ENCODE measurements around the gene PIGBOS1.
"Not testable (repeated sequence)": the region's sequence is repeated elsewhere in the genome, so short reads cannot be mapped to it uniquely, and the experiment has no call there.

The PIGBOS1 gene

DNA sequence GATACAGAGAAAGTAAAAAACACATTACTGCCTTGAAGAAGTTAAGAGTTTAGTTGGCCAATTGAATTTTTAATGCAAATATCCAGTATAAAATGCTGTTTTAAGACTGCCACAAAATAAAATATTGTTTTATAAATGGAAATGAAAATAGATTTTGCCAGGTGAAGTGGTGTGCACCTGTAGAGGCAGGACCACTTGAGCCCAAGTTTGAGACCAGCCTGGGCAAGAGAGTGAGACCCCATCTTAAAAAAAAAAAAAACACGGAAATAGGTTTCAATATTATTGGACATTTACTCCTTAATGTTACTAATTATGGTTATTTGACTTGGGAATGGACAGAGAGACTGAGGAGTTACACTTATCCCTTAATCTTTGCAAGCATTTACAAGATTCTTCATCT lies 2.0 kb upstream of the PIGBOS1 start:
- Histone ChIP-seq H3K9ac (no peak overlapping the region), H3K27ac (no peak overlapping the region; a peak in 1 of 22 replicates), H3K4me2 (peak overlapping the region; percentile 24 to 94 (median 87); a peak in 18 of 22 replicates), H4K20me1 (no peaks in the 10 kb centered on the region; a peak in 1 of 22 replicates), H3K4me1 (peaks cover 30 to 62% (median 49%) of the 10 kb centered on the region in 10 experiments), H3K4me3 (peak overlapping the region in 1 of 10 experiments; percentile 3; a peak in 3 of 20 replicates), H3K9me3 (replicated peaks in 1 of 11) (no peaks in the 10 kb centered on the region), H3K36me3 (peaks cover 1 to 23% (median 10%) of the 10 kb centered on the region in 11 experiments; a peak in 18 of 22 replicates), H3K27me3 (no peaks in the 10 kb centered on the region)
- no peak for TF ChIP-seq Cebpa-rat (IDR thresholded peaks at IDR 0.05)

DNA sequence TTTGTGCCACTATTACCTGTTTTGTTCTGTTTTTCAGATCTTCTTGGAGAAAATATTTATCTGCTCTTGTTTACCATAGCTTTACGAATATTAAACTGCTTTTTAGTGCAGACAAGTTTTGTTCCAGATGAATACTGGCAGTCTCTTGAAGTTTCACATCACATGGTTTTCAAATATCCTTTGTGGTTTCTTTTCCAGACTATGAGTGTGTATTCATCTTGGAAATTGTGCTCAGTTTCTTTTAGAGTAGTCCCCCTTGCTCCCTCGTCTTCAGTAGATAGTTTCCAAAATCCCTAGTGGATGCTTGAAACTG lies 1.3 kb upstream of the PIGBOS1 start:
- no peaks in the 10 kb centered on the region; a peak in 2 of 22 replicates for H4K20me1 ChIP-seq
- peak overlapping the region in 10 of 11 experiments; percentile 45 to 98 (median 96); a peak in 16 of 22 replicates for H3K27ac ChIP-seq
- TF ChIP-seq Cebpa-rat (IDR thresholded peaks at IDR 0.05): no peak
- H3K27me3 ChIP-seq: no peaks in the 10 kb centered on the region
- peak overlapping the region; percentile 68 to 85 (median 78); a peak in 18 of 20 replicates for H3K4me3 ChIP-seq
- H3K9me3 ChIP-seq (replicated peaks in 1 of 11): no peaks in the 10 kb centered on the region
- peaks cover 24 to 61% (median 45%) of the 10 kb centered on the region in 10 experiments for H3K4me1 ChIP-seq
- H3K36me3 ChIP-seq: peaks cover 6 to 25% (median 15%) of the 10 kb centered on the region in 11 experiments; a peak in 18 of 22 replicates
- H3K9ac ChIP-seq: peak overlapping the region; percentile 10 to 99 (median 58); a peak in 16 of 22 replicates
- H3K4me2 ChIP-seq: peak overlapping the region; percentile 72 to 94 (median 87)

DNA sequence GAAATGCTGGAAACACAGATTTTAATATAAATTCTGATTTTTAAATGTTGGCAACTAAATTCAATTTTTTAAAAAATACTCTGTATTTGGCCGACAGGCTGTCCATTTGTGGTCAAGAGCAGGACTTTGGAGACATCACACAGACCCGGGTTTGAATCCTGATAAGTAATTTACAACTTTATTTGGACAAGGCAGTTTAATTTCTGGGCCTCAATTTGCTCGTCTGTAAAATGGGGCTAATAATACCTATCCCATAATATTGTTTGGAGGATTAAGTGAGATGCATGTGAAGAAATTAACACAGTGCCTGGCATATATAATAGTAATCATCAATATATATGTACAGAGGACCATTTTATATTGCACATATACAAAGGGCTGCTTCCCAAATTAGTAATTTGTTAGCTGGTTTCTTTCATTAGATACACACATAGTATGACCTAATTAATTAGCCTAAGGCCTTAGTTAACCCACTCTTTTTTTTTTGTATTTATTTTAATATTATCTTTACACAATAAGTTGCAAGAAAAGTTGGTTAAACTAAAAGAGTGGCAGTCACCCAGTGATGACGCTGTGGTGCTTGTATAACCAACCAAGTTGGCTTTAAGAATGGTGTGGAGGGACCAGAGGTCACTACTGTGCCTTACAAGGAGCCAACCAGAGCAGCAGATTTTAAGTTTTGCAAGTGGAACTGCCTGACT lies 764 bp upstream of the PIGBOS1 start:
- TF ChIP-seq Cebpa-rat (IDR thresholded peaks at IDR 0.05): no peak
- no peaks in the 10 kb centered on the region for H3K27me3 ChIP-seq
- H3K9ac ChIP-seq: peak overlapping the region; percentile 88 to 99 (median 95)
- H3K4me2 ChIP-seq: peak overlapping the region; percentile 72 to 94 (median 87)
- no peaks in the 10 kb centered on the region for H3K9me3 ChIP-seq (replicated peaks in 1 of 11)
- H3K4me3 ChIP-seq: peak overlapping the region; percentile 68 to 85 (median 78)
- peaks cover 7 to 25% (median 14%) of the 10 kb centered on the region in 11 experiments; a peak in 18 of 22 replicates for H3K36me3 ChIP-seq
- peak overlapping the region; percentile 94 to 99 (median 97) for H3K27ac ChIP-seq
- H3K4me1 ChIP-seq: peaks cover 24 to 66% (median 42%) of the 10 kb centered on the region in 10 experiments
- no peaks in the 10 kb centered on the region; a peak in 4 of 22 replicates for H4K20me1 ChIP-seq

DNA sequence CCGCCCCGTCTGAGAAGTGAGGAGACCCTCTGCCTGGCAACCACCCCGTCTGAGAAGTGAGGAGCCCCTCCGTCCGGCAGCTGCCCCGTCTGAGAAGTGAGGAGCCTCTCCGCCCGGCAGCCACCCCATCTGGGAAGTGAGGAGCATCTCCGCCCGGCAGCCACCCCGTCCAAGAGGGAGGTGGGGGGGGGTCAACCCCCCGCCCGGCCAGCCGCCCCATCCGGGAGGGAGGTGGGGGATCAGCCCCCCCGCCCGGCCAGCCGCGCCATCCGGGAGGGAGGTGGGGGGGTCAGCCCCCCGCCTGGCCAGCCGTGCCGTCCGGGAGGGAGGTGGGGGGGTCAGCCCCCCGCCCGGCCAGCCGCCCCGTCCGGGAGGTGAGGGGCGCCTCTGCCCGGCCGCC lies 16.1 kb downstream of the PIGBOS1 start:
- not testable (repeated sequence) for H3K4me2 ChIP-seq, H3K27ac ChIP-seq, H3K4me3 ChIP-seq, H4K20me1 ChIP-seq, H3K4me1 ChIP-seq, H3K9ac ChIP-seq, H3K27me3 ChIP-seq
- peaks cover 27 to 37% (median 33%) of the 10 kb centered on the region in 11 experiments for H3K36me3 ChIP-seq
- peaks cover 22 to 59% (median 45%) of the 10 kb centered on the region in 11 experiments; a peak in 21 of 22 replicates for H3K9me3 ChIP-seq (replicated peaks in 1 of 11)

DNA sequence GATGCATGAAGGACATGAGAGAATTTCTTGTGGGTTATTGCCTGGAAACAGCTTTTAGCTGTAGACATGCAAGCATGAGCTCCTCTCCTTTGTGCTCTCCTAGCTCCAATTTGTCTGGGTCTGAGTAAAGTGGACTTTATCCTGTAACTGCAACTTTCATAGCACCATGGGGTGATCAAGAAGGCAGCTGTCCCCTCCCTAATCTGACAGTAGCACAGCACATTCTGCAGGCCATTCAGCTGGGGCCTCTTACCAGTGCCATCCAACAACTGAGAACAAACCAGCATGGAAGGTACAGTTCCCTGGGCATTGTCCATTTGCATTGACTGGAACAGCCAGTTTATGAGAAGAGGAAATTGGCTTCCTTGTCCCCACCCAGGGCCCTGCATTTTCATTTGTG lies 21.6 kb downstream of the PIGBOS1 start:
- Histone ChIP-seq H3K4me3 (no peak overlapping the region), H3K4me1 (peaks cover 0 to 6% (median 0%) of the 10 kb centered on the region in 10 experiments; a peak in 2 of 20 replicates), H3K9ac (no peak overlapping the region), H4K20me1 (no peaks in the 10 kb centered on the region), H3K27me3 (no peaks in the 10 kb centered on the region), H3K4me2 (no peak overlapping the region), H3K9me3 (replicated peaks in 1 of 11) (peaks cover 0 to 29% (median 16%) of the 10 kb centered on the region in 11 experiments; a peak in 16 of 22 replicates), H3K36me3 (no peaks in the 10 kb centered on the region), H3K27ac (no peak overlapping the region)
- no peak for TF ChIP-seq Cebpa-rat (IDR thresholded peaks at IDR 0.05)

DNA sequence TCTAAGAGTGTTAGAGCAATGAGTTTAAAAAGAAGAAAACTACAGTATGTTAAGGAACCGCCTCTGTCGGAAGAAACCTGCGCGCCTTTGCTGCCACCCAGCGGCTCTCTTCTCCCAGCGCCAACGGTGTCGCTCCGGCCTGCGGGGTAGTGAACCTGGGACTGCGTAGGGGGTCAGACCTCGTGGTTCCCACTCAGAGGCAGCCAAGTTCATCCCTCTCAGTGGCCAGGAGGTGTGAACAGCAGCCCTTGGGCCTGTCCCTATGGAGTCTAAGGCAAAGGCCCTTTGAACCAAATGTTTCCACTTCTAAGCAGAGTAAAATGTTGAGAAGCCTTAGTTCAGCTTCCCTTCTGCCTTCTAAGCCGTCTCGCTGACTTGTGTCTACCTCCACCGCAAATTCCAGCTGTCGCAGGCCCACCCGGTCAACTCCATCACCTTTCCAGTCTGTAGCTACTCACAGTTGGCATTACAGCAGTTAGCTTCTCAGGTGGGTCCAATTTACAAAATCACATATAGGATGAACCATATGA lies 28.3 kb downstream of the PIGBOS1 start:
- peaks cover 11 to 38% (median 31%) of the 10 kb centered on the region in 10 experiments for H3K4me1 ChIP-seq
- TF ChIP-seq Cebpa-rat (IDR thresholded peaks at IDR 0.05): no peak
- peak overlapping the region; percentile 86 to 98 (median 92) for H3K27ac ChIP-seq

DNA sequence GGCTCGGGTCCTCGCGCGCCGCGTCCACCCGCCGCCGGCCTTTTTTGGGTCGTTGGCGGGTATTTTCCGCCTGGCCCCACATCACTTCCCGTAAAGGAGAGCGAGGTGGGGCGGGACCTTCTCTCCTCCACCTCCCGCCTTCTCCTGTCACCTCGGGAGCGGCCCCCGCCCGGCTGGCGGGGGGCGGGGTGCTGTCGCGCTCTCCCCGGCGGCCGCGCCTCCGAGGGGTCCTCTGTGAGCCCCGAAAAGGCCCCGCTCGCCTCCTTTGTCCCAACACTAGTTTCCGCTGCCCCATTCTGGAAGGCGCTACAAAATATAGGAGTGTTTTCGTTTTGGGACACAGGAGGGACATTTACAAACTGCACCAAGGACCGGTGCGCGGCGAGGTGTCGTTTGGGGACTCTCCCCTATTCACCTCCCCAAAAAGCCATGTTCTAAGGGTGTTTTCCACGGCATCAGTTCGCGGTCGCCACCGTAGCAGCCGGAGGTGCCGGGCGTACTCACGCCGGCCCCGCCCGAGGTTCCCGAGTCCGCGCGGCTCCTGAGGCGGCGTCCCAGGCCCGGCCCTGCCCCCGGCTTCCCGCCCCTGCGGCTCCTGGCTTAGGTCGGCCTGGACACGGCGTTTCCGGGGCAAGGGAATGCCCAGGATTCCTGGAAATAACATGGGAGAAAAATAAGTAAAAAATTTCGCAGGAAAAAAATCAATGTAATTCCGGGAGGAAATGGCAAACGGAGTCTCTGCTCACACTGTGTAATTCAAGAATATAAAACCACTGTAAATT lies 29.0 kb downstream of the PIGBOS1 start, which contains the start of gene RAB27A:
Gene RAB27A, minus strand, starts transcription at position 68 of the 782 bp plus-strand sequence. CDS start 54,879 bp downstream, outside the sequence.
- Histone ChIP-seq H3K4me3 (peak within 1 kb of the TSS; percentile 75 to 95 (median 89)), H3K27ac (peak within 1 kb of the TSS; percentile 86 to 98 (median 92)), H3K9ac (peak within 1 kb of the TSS; percentile 88 to 97 (median 95)), H3K4me1 (peaks cover 11 to 44% (median 37%) of the 10 kb centered on the region in 10 experiments), H4K20me1 (no peaks in the 10 kb centered on the region; a peak in 1 of 22 replicates), H3K36me3 (peaks cover 0 to 34% (median 9%) of the 10 kb centered on the region in 11 experiments; a peak in 10 of 22 replicates), H3K4me2 (peak within 1 kb of the TSS; percentile 83 to 97 (median 94)), H3K9me3 (replicated peaks in 1 of 11) (no peaks in the 10 kb centered on the region), H3K27me3 (no peaks in the 10 kb centered on the region)
- TF ChIP-seq Cebpa-rat (IDR thresholded peaks at IDR 0.05): no peak

More for the DNA sequence above, 28.3 kb downstream of the PIGBOS1 start:
- peaks cover 0 to 29% (median 9%) of the 10 kb centered on the region in 11 experiments; a peak in 10 of 22 replicates for H3K36me3 ChIP-seq
- no peaks in the 10 kb centered on the region for H3K9me3 ChIP-seq (replicated peaks in 1 of 11)
- peak overlapping the region; percentile 83 to 97 (median 94) for H3K4me2 ChIP-seq
- no peaks in the 10 kb centered on the region for H3K27me3 ChIP-seq
- no peaks in the 10 kb centered on the region; a peak in 1 of 22 replicates for H4K20me1 ChIP-seq
- H3K4me3 ChIP-seq: peak overlapping the region; percentile 75 to 95 (median 89)
- peak overlapping the region; percentile 88 to 97 (median 95) for H3K9ac ChIP-seq

DNA sequence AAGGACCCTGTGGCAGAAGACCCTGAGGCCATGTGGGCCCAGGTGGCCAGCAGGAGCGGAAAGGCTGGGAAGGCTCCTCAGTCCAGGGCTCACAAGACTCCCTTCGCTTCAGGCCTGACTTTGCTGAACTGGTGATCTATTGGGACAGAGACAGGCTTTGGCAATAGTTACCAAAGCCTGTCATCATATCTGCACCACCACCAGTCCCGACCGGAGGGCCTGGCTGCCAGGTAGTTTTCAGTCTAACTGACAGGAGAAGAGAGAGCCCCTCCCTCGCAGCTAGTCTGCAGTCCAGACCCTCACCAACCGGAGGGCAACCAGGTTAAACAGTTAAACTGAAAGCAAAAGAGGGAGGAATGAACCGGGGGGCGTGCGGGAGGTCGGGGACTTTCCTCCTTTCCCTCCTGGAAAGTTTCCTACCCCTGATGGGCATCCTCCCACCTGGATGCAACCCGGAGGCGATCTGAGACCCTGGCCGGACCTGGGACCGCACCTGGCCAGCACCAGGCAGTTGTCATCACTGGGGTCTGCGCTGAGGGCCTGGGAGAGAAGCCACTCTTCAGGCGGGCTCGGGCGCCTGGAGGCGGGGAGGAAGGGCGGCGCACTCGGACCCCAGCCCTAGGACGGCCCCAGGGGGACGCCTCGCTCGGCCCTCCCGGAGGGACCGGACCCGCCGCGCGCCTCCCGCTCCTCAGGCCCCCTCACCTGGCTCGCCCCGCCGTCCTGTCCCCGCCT lies 29.7 kb downstream of the PIGBOS1 start:
- TF ChIP-seq Cebpa-rat (IDR thresholded peaks at IDR 0.05): no peak
- Histone ChIP-seq H3K9ac (peak overlapping the region; percentile 88 to 97 (median 95)), H3K4me2 (peak overlapping the region; percentile 83 to 97 (median 94)), H4K20me1 (no peaks in the 10 kb centered on the region; a peak in 1 of 22 replicates), H3K4me3 (peak overlapping the region; percentile 75 to 95 (median 89)), H3K4me1 (peaks cover 11 to 52% (median 45%) of the 10 kb centered on the region in 10 experiments), H3K27me3 (no peaks in the 10 kb centered on the region), H3K27ac (peak overlapping the region; percentile 86 to 98 (median 92)), H3K36me3 (peaks cover 0 to 42% (median 9%) of the 10 kb centered on the region in 11 experiments; a peak in 10 of 22 replicates), H3K9me3 (replicated peaks in 1 of 11) (no peaks in the 10 kb centered on the region)

Data from BLaER1 treated with 17β-estradiol and CSF1 and Interleukin-3, amounts not matched to agents 10 nM and 100 nM (cell line).